A549 (cell line): ENCODE data around the gene RIPPLY1. TPM values are rescaled to one million over a fixed set of nuclear protein-coding genes. Genes with fewer than 3 reads are reported as not detected.

Experiments used
- ATAC-seq, 2 experiments: fragments of 200-7000 bp in 1 of 2; fragments of >200 bp in 1 of 2; cut with Nextera tagmentation in 1 of 2; cut with Tn5 transposase in 1 of 2; 3 replicates each; pipeline versions ENCODE4 v1.8.0 to v1.9.1; 2018 to 2020; ENCODE audit warnings: mild to moderate bottlenecking in 1 of 2, moderate library complexity in 1 of 2
- CTCF ChIA-PET: fragments of 300-600 bp; sonication (Branson Sonifier 250); formaldehyde crosslinking; extraction: SDS; loops from one replicate; lab custom pipeline; 2021; ENCODE audit warnings: antibody characterized with exemption, inconsistent platforms; lab: Yijun Ruan, JAX
- POLR2A ChIA-PET: fragments of 350-600 bp; formaldehyde crosslinking; extraction: SDS; loops from one replicate; lab custom pipeline; 2021; ENCODE audit warnings: antibody characterized with exemption, inconsistent platforms; lab: Yijun Ruan, JAX
- DNase-seq, 2 experiments: peaks; one replicate each; pipeline versions ENCODE4 v3.0.0 to v3.0.0-alpha.2; 2011 to 2016; ENCODE audit warnings: low read depth in 1 of 2, low spot score in 1 of 2
- FAIRE-seq: peaks from 2 replicates; lab custom pipeline; 2011; peaks lifted over from hg19 to GRCh38; lab: Jason Lieb, UNC
- H3K27ac ChIP-seq, 2 experiments: fragments of >200 bp; sonication (Bioruptor Twin); formaldehyde crosslinking; 3 replicates each; pipeline ENCODE4 v1.5.1; 2016 to 2017
- H3K4me1 ChIP-seq: fragments of >200 bp; sonication (Bioruptor Twin); formaldehyde crosslinking; 3 replicates; pipeline ENCODE4 v1.6.1; 2016
- H3K4me2 ChIP-seq: fragments of >200 bp; sonication (Bioruptor Twin); formaldehyde crosslinking; 3 replicates; pipeline ENCODE4 v1.6.1; 2016
- H3K4me3 ChIP-seq: fragments of >200 bp; sonication (Bioruptor Twin); formaldehyde crosslinking; 3 replicates; pipeline ENCODE4 v1.5.1; 2016
- H3K9me3 ChIP-seq: fragments of >200 bp; sonication (Bioruptor Twin); formaldehyde crosslinking; 3 replicates; pipeline ENCODE4 v1.6.1; 2016
- CEBPB ChIP-seq, 2 experiments: fragments of >200 bp in 1 of 2; sonication (Bioruptor Twin) in 1 of 2; formaldehyde crosslinking in 1 of 2; IDR thresholded peaks; 2 replicates each; pipeline ENCODE4 v1.6.1; 2012 to 2016
- CHD2 ChIP-seq: fragments of 150-350 bp; IDR thresholded peaks from 2 replicates; pipeline ENCODE4 v1.6.1; 2014; ENCODE audit warnings: low read length; ENCODE audit not compliant: partially characterized antibody
- CHD4 ChIP-seq: fragments of 200-600 bp; sonication (generic); IDR thresholded peaks from 2 replicates; pipeline ENCODE4 v1.6.1; 2016; ENCODE audit warnings: antibody characterized with exemption, mild to moderate bottlenecking, borderline replicate concordance
- EHF ChIP-seq: fragments of 250-450 bp; sonication (Bioruptor Pico); IDR thresholded peaks from 2 replicates; pipeline ENCODE4 v1.5.0; 2020; ENCODE audit warnings: mild to moderate bottlenecking
- EHMT2 ChIP-seq: fragments of 200-600 bp; sonication (generic); IDR thresholded peaks from 2 replicates; pipeline ENCODE4 v1.6.1; 2016; ENCODE audit warnings: antibody characterized with exemption, low read depth, mild to moderate bottlenecking, moderate library complexity
- FOXS1 ChIP-seq: fragments of 250-450 bp; sonication (Bioruptor Pico); IDR thresholded peaks from 2 replicates; pipeline ENCODE4 v1.5.0; 2020; ENCODE audit warnings: mild to moderate bottlenecking, moderate library complexity
- HOXA7 ChIP-seq: fragments of 250-450 bp; sonication (Bioruptor Pico); IDR thresholded peaks from 2 replicates; pipeline ENCODE4 v1.5.0; 2020; ENCODE audit warnings: mild to moderate bottlenecking, moderate library complexity
- HOXB13 ChIP-seq: fragments of 250-450 bp; sonication (Bioruptor Pico); IDR thresholded peaks from 2 replicates; pipeline ENCODE4 v1.5.0; 2020; ENCODE audit warnings: low read depth, mild to moderate bottlenecking, moderate library complexity
- JUN ChIP-seq, 2 experiments: fragments of >200 bp; sonication (Bioruptor Twin); formaldehyde crosslinking; IDR thresholded peaks; 2 replicates in 1 of 2; 3 replicates in 1 of 2; pipeline ENCODE4 v1.6.1; 2016 to 2017
- JUNB ChIP-seq: fragments of >200 bp; sonication (Bioruptor Twin); formaldehyde crosslinking; IDR thresholded peaks from 2 replicates; pipeline ENCODE4 v1.6.1; 2016
- KDM1A ChIP-seq: fragments of 200-600 bp; sonication (generic); IDR thresholded peaks from 2 replicates; pipeline ENCODE4 v1.6.1; 2016; ENCODE audit warnings: low read depth, mild to moderate bottlenecking
- KDM5A ChIP-seq: fragments of 200-600 bp; sonication (generic); IDR thresholded peaks from 2 replicates; pipeline ENCODE4 v1.6.1; 2016; ENCODE audit warnings: antibody characterized with exemption, mild to moderate bottlenecking
- NPAS2 ChIP-seq: fragments of 250-450 bp; sonication (Bioruptor Pico); IDR thresholded peaks from 2 replicates; pipeline ENCODE4 v1.8.0; 2022; ENCODE audit warnings: mild to moderate bottlenecking, moderate library complexity, borderline replicate concordance
- POLR2A ChIP-seq: IDR thresholded peaks from 2 replicates; pipeline ENCODE4 v1.6.1; 2012; ENCODE audit warnings: mild to moderate bottlenecking, low read length
- POLR2AphosphoS2 ChIP-seq: conservative IDR thresholded peaks from 2 replicates; pipeline ENCODE4 v1.6.1; 2012; ENCODE audit warnings: low read length, improper control_type of control experiment, inconsistent platforms
- RAD21 ChIP-seq, 2 experiments: fragments of >200 bp in 1 of 2; sonication (Bioruptor Twin) in 1 of 2; formaldehyde crosslinking in 1 of 2; IDR thresholded peaks in 1 of 2; conservative IDR thresholded peaks in 1 of 2; 2 replicates in 1 of 2; 3 replicates in 1 of 2; pipeline ENCODE4 v1.6.1; 2012 to 2018; ENCODE audit warnings: inconsistent platforms in 1 of 2
- RARB ChIP-seq: fragments of 250-450 bp; sonication (Bioruptor Pico); IDR thresholded peaks from 2 replicates; pipeline ENCODE4 v1.8.0; 2021; ENCODE audit warnings: mild to moderate bottlenecking, moderate library complexity
- RFX5 ChIP-seq: fragments of 450-650 bp; IDR thresholded peaks from 2 replicates; pipeline ENCODE4 v1.7.1; 2014; ENCODE audit warnings: antibody characterized with exemption, mild to moderate bottlenecking, moderate library complexity
- SMC3 ChIP-seq: fragments of >200 bp; sonication (Bioruptor Twin); formaldehyde crosslinking; IDR thresholded peaks from 3 replicates; pipeline ENCODE4 v1.6.1; 2018; ENCODE audit warnings: inconsistent platforms
- WGBS: methylation state at CpG from one replicate; pipeline ENCODE4 v1.1.6; 2017; ENCODE audit errors: missing lambda C conversion rate; 5-methylcytosine and 5-hydroxymethylcytosine counted together
- polyA plus RNA-seq, 4 experiments: library from polyadenylated mRNA; depleted of rRNA in 3 of 4; stranded (reverse); fragments of >200 nt; fragmentation: RNase III in 1 of 4; extraction: RNeasy Plus Mini Kit Qiagen cat#74134 plus additional on column Dnase treatment in 1 of 4; gene quantifications; 2 replicates in 3 of 4; 3 replicates in 1 of 4; pipeline ENCODE4 v1.2.3, GENCODE V29; 2011 to 2017
- TF ChIP-seq, protein P1 (sequence below): fragments of >200 bp; sonication (Bioruptor Twin); formaldehyde crosslinking; IDR thresholded peaks from 3 replicates; pipeline ENCODE4 v1.5.1; 2016
- TF ChIP-seq, protein P2 (sequence below): IDR thresholded peaks from 2 replicates; pipeline ENCODE4 v1.6.1; 2012
- TF ChIP-seq, protein P3 (sequence below): fragments of >200 bp; sonication (Bioruptor Twin); formaldehyde crosslinking; IDR thresholded peaks from 3 replicates; pipeline ENCODE4 v1.6.1; 2016
- TF ChIP-seq, protein P4 (sequence below): fragments of 150-350 bp; IDR thresholded peaks from 2 replicates; pipeline ENCODE4 v1.6.1; 2014; ENCODE audit warnings: low read depth, mild to moderate bottlenecking, low read length
- TF ChIP-seq, protein P5 (sequence below): fragments of 250-450 bp; sonication (Bioruptor Pico); IDR thresholded peaks from 2 replicates; pipeline ENCODE4 v1.5.0; 2021; ENCODE audit warnings: mild to moderate bottlenecking, moderate library complexity, borderline replicate concordance

RIPPLY1 gene
- polyA plus RNA-seq, 2 of the 4 experiments (the other 2 are of a cell fraction): 0.14 to 0.17 TPM

DNA sequence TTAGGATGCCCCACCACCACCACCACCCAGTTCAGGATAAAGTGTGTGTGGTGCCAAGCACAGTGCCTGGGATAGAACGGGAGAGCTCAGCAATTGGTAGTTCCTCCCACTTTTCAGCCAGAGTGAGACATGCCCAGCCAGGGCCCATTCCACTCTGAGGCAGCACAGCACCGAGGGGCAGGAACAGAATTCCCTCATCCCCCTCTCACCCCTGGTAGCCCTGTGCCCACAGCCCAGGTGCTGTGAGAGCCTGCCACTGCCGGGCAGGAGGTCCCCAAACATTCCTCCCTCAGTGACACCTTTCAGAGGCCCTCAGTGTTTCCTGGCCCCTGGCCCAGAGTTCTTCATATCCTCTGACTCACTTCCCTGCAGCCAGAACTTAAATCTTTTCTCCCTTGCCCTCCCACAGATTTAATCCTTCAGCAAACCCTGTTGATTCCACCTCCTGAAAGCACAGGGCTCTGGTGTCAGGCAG lies 8.1 kb downstream of the RIPPLY1 start (continued):
- no peak for TF ChIP-seq HOXA7
- no peak for TF ChIP-seq HOXB13

DNA sequence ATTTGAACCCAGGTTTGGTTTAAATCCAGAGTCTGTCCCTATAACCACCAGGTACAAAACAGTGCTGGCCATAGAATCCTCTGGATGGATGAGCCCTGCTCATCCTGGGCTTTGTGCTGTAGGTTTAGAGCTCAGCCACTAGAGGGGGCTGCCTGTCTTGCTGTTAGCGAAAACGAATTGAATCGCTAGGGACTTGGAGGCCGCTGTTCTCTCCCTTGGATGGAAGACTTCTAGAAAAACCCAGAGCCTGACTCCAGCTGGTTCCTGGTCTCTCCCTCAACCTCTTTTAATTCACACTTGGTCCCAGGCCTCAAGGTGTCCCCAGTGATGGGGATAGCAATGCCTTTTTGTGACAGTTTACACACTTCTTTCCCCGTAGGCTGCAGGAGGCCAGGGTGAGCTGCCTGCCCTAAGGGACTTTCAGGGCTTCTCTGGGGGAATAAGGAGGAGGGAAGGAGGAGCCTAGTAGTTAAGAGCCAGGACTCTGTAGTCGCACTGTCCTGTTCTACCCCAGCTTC lies 8.7 kb downstream of the RIPPLY1 start:
- CTCF ChIA-PET: interaction anchor here (0.6 to 4.5 kb wide), 43 partner anchors 10 to 823 kb away, joined by 3 to 48 read pairs (median 5); partner anchors contain the start of genes MORC4 and RIPPLY1
- ATAC-seq (peak; percentile 92 to 94), DNase-seq (peak; percentile 50 to 84), FAIRE-seq (peak; percentile 100)
- Histone ChIP-seq H3K4me2 (peak overlapping the region; percentile 64), H3K9me3 (no peaks in the 10 kb centered on the region), H3K4me3 (no peak overlapping the region), H3K27ac (peak overlapping the region; percentile 88 to 90), H3K4me1 (peaks cover 56% of the 10 kb centered on the region)
- 2% methylated on average over 6 of the region's 6 CpGs for WGBS
- POLR2A ChIA-PET: interaction anchor here (0.7 to 1.3 kb wide), 4 partner anchors 39 to 734 kb away, joined by 3 to 5 read pairs (median 4); partner anchors contain the start of gene PRPS1
- TF ChIP-seq, protein P1, sequence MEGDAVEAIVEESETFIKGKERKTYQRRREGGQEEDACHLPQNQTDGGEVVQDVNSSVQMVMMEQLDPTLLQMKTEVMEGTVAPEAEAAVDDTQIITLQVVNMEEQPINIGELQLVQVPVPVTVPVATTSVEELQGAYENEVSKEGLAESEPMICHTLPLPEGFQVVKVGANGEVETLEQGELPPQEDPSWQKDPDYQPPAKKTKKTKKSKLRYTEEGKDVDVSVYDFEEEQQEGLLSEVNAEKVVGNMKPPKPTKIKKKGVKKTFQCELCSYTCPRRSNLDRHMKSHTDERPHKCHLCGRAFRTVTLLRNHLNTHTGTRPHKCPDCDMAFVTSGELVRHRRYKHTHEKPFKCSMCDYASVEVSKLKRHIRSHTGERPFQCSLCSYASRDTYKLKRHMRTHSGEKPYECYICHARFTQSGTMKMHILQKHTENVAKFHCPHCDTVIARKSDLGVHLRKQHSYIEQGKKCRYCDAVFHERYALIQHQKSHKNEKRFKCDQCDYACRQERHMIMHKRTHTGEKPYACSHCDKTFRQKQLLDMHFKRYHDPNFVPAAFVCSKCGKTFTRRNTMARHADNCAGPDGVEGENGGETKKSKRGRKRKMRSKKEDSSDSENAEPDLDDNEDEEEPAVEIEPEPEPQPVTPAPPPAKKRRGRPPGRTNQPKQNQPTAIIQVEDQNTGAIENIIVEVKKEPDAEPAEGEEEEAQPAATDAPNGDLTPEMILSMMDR: peak; percentile 84
- TF ChIP-seq RAD21 (conservative IDR thresholded peaks at IDR 0.05 in 1 of 2, IDR thresholded peaks at IDR 0.05 in 1 of 2): peak; percentile 89 to 93
- TF ChIP-seq, protein P2, sequence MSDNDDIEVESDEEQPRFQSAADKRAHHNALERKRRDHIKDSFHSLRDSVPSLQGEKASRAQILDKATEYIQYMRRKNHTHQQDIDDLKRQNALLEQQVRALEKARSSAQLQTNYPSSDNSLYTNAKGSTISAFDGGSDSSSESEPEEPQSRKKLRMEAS: no peak
- TF ChIP-seq JUN (IDR thresholded peaks at IDR 0.05): 0 out of 5 replicates have a peak, but pooled peaks of 1 of the 2 experiments have one; percentile 12
- TF ChIP-seq JUNB: no peak
- TF ChIP-seq SMC3: peak; percentile 76
- no peak for TF ChIP-seq RARB (CRISPR knock-in tag)

DNA sequence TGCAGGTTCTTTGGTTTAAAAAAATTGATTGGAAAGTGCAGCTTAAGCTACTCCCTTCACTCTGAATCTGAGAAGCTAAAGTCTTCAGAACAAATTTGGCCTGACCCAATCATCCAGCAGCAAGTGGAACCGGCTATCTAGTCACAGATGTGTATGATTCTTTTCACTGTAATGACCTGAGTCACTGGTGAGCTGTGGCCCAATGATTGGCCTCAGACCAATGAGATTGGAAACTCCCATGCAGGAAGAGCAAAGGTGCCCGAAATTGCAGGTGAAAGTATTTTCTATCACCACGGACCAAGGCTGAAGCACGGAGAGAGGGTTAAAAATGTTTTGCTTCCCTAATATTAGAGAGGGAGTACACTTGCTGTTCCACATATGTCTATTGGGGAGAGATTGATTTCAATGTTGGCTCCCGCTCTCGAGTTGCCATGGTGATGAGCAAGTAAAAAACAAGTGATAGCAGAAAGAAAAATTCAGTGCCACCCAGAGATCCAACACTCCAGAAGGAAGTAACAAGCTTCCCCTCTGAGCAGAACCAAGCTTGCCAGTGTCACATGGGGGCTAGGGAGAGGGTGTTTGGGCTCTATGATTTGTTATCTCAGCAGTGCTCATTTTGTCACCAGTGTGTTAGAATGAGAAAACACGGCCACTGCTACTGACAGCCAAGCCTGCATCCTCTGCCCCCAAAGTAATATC lies 11.2 kb downstream of the RIPPLY1 start:
- H3K9me3 ChIP-seq: no peaks in the 10 kb centered on the region
- peaks cover 31% of the 10 kb centered on the region for H3K4me1 ChIP-seq
- DNase-seq: no peak
- H3K27ac ChIP-seq: peak overlapping the region in 1 of 2 experiments; percentile 88; a peak in 3 of 6 replicates
- ATAC-seq: no peak
- H3K4me2 ChIP-seq: no peak overlapping the region
- peak; percentile 32 for FAIRE-seq
- H3K4me3 ChIP-seq: no peak overlapping the region
- 76% methylated on average over 7 of the region's 7 CpGs for WGBS
- ChIA-PET CTCF (interaction anchor here (0.9 to 4.5 kb wide), 7 partner anchors 8 to 885 kb away, joined by 3 to 29 read pairs (median 5); partner anchors contain the start of genes NCBP2L and RIPPLY1), POLR2A (no interaction called here)
- TF ChIP-seq, protein P3, sequence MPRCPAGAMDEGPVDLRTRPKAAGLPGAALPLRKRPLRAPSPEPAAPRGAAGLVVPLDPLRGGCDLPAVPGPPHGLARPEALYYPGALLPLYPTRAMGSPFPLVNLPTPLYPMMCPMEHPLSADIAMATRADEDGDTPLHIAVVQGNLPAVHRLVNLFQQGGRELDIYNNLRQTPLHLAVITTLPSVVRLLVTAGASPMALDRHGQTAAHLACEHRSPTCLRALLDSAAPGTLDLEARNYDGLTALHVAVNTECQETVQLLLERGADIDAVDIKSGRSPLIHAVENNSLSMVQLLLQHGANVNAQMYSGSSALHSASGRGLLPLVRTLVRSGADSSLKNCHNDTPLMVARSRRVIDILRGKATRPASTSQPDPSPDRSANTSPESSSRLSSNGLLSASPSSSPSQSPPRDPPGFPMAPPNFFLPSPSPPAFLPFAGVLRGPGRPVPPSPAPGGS: no peak
- TF ChIP-seq RFX5 (no peak), HOXA7 (no peak), NPAS2 (no peak), EHF (no peak), KDM5A (no peak), CHD2 (no peak), RAD21 (conservative IDR thresholded peaks at IDR 0.05 in 1 of 2, IDR thresholded peaks at IDR 0.05 in 1 of 2) (no peak), EHMT2 (no peak), FOXS1 (CRISPR knock-in tag) (no peak), CHD4 (no peak), POLR2A (no peak), KDM1A (no peak), CEBPB (IDR thresholded peaks at IDR 0.05) (no peak), POLR2AphosphoS2 (no peak), SMC3 (no peak), JUNB (no peak)
- TF ChIP-seq, protein P4, sequence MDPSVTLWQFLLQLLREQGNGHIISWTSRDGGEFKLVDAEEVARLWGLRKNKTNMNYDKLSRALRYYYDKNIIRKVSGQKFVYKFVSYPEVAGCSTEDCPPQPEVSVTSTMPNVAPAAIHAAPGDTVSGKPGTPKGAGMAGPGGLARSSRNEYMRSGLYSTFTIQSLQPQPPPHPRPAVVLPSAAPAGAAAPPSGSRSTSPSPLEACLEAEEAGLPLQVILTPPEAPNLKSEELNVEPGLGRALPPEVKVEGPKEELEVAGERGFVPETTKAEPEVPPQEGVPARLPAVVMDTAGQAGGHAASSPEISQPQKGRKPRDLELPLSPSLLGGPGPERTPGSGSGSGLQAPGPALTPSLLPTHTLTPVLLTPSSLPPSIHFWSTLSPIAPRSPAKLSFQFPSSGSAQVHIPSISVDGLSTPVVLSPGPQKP: no peak
- TF ChIP-seq, protein P5, sequence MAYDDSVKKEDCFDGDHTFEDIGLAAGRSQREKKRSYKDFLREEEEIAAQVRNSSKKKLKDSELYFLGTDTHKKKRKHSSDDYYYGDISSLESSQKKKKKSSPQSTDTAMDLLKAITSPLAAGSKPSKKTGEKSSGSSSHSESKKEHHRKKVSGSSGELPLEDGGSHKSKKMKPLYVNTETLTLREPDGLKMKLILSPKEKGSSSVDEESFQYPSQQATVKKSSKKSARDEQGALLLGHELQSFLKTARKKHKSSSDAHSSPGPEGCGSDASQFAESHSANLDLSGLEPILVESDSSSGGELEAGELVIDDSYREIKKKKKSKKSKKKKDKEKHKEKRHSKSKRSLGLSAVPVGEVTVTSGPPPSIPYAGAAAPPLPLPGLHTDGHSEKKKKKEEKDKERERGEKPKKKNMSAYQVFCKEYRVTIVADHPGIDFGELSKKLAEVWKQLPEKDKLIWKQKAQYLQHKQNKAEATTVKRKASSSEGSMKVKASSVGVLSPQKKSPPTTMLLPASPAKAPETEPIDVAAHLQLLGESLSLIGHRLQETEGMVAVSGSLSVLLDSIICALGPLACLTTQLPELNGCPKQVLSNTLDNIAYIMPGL (CRISPR knock-in tag): no peak
- TF ChIP-seq, protein P1: no peak
